Measurements from ENCODE around the gene FOXP1.
"Not testable (repeated sequence)": the region's sequence is repeated elsewhere in the genome, so short reads cannot be mapped to it uniquely, and the experiment has no call there.

FOXP1 gene

GRCh38 chr3:71031181-71031580 lies 552.3 kb downstream of the FOXP1 start:
- no peak for DNase-seq (ENCODE audit: low spot score)

- DNase-seq (ENCODE audit: low spot score): no peak
Measured at GRCh38 chr3:71030748-71031147, 552.8 kb downstream of the FOXP1 start.

- no peak for DNase-seq (ENCODE audit: low spot score)
Measured at GRCh38 chr3:71029770-71030169, 553.8 kb downstream of the FOXP1 start.

- no peak for DNase-seq (ENCODE audit: low spot score)
Measured at GRCh38 chr3:71028802-71029201, 554.7 kb downstream of the FOXP1 start.

- no peak for DNase-seq (ENCODE audit: low spot score)
Measured at GRCh38 chr3:71028184-71028583, 555.3 kb downstream of the FOXP1 start.

GRCh38 chr3:71026634-71027578 lies 556.6 kb downstream of the FOXP1 start:
- DNase-seq (ENCODE audit: low spot score): no peak

GRCh38 chr3:71025516-71025915 lies 558.0 kb downstream of the FOXP1 start:
- no peak for DNase-seq (ENCODE audit: low spot score)

GRCh38 chr3:71025010-71025409 lies 558.5 kb downstream of the FOXP1 start:
- DNase-seq (ENCODE audit: low spot score): no peak

GRCh38 chr3:71022551-71023335 lies 560.8 kb downstream of the FOXP1 start:
- DNase-seq (ENCODE audit: low spot score): no peak

- DNase-seq (ENCODE audit: low spot score): no peak
Measured at GRCh38 chr3:71018799-71019198, 564.7 kb downstream of the FOXP1 start.

GRCh38 chr3:71016178-71016845 lies 567.2 kb downstream of the FOXP1 start:
- no peak for DNase-seq (ENCODE audit: low spot score)

GRCh38 chr3:71014616-71015015 lies 568.9 kb downstream of the FOXP1 start:
- not testable (repeated sequence) for DNase-seq (ENCODE audit: low spot score)

GRCh38 chr3:71012971-71013370 lies 570.6 kb downstream of the FOXP1 start:
- no peak for DNase-seq (ENCODE audit: low spot score)

GRCh38 chr3:71011565-71012287 lies 571.8 kb downstream of the FOXP1 start:
- no peak for DNase-seq (ENCODE audit: low spot score)

GRCh38 chr3:71010726-71011455 lies 572.6 kb downstream of the FOXP1 start:
- DNase-seq (ENCODE audit: low spot score): no peak

GRCh38 chr3:71008350-71008935 lies 575.1 kb downstream of the FOXP1 start:
- no peak for DNase-seq (ENCODE audit: low spot score)

GRCh38 chr3:71006810-71007785 lies 576.4 kb downstream of the FOXP1 start:
- DNase-seq (ENCODE audit: low spot score): no peak

GRCh38 chr3:71005702-71006321 lies 577.7 kb downstream of the FOXP1 start:
- no peak for DNase-seq (ENCODE audit: low spot score)

- no peak for DNase-seq (ENCODE audit: low spot score)
Measured at GRCh38 chr3:71003511-71003910, 580.0 kb downstream of the FOXP1 start.
